Measurements from ENCODE around the gene SEMA3E.
"Not testable (repeated sequence)": the region's sequence is repeated elsewhere in the genome, so short reads cannot be mapped to it uniquely, and the experiment has no call there.

Gene SEMA3E

GRCh38 chr7:83465643-83466042, 183.3 kb downstream of the SEMA3E start:
- no peaks in the 10 kb centered on the region for H3K36me3 Mint-ChIP-seq
- H3K4me3 Mint-ChIP-seq = no peak overlapping the region
- no peaks in the 10 kb centered on the region for H3K9me3 Mint-ChIP-seq
- no peak overlapping the region for H3K27ac Mint-ChIP-seq
- H3K4me1 Mint-ChIP-seq = no peaks in the 10 kb centered on the region
- H3K27me3 Mint-ChIP-seq = no peaks in the 10 kb centered on the region

DNA sequence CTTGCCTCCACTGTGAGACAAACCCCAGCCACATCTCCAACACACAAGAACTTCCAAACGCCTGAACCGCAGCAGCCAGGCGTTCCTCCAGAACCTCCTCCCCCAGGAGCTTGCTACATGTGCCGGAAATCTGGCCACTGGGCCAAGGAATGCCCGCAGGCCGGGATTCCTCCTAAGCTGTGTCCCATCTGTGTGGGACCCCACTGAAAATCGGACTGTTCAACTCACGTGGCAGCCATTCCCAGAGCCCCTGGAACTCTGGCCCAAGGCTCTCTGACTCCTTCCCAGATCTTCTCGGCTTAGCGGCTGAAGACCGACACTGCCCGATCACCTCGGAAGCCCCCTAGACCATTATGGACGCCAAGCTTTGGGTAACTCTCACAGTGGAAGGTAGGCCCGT, 187.1 kb downstream of the SEMA3E start:
- not testable (repeated sequence) for H3K4me1 Mint-ChIP-seq, H3K4me3 Mint-ChIP-seq, H3K9me3 Mint-ChIP-seq, H3K36me3 Mint-ChIP-seq, H3K27ac Mint-ChIP-seq, H3K27me3 Mint-ChIP-seq

GRCh38 chr7:83459930-83460653, 188.8 kb downstream of the SEMA3E start:
- not testable (repeated sequence) for H3K4me3 Mint-ChIP-seq, H3K27me3 Mint-ChIP-seq

DNA sequence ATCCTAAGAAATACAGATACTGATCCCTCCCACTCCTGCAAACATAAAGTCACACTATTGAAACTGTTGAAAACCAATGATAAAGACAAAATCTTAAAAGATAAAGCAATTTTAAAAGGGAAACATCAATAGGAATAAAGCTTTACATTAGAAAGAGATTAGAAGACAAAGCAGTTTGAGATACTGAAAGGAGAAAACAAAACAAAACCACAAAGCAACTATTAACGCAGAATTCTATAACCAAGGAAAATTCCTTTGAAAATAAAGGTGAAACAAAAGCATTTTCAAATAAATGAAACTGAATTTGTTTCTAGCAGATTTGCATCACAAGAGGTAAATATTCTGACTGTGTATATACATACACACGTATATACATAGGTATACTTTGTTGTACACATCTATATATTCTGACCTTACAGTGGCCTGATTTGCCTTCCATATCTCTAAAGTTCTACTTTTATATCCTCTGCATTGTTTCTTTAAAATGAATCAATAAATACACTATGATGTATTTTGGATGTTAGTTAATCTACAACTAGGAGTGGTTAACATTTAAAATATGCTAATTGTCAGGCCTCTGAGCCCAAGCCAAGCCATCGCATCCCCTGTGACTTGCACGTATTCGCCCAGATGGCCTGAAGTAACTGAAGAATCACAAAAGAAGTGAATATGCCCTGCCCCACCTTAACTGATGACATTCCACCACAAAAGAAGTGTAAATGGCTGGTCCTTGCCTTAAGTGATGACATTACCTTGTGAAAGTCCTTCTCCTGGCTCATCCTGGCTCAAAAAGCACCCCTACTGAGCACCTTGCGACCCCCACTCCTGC, 189.6 kb downstream of the SEMA3E start:
- not testable (repeated sequence) for H3K4me1 Mint-ChIP-seq, H3K4me3 Mint-ChIP-seq, H3K27me3 Mint-ChIP-seq, H3K27ac Mint-ChIP-seq, H3K36me3 Mint-ChIP-seq, H3K9me3 Mint-ChIP-seq

More at GRCh38 chr7:83459930-83460653, 188.8 kb downstream of the SEMA3E start:
- not testable (repeated sequence) for H3K27ac Mint-ChIP-seq, H3K9me3 Mint-ChIP-seq, H3K4me1 Mint-ChIP-seq, H3K36me3 Mint-ChIP-seq

DNA sequence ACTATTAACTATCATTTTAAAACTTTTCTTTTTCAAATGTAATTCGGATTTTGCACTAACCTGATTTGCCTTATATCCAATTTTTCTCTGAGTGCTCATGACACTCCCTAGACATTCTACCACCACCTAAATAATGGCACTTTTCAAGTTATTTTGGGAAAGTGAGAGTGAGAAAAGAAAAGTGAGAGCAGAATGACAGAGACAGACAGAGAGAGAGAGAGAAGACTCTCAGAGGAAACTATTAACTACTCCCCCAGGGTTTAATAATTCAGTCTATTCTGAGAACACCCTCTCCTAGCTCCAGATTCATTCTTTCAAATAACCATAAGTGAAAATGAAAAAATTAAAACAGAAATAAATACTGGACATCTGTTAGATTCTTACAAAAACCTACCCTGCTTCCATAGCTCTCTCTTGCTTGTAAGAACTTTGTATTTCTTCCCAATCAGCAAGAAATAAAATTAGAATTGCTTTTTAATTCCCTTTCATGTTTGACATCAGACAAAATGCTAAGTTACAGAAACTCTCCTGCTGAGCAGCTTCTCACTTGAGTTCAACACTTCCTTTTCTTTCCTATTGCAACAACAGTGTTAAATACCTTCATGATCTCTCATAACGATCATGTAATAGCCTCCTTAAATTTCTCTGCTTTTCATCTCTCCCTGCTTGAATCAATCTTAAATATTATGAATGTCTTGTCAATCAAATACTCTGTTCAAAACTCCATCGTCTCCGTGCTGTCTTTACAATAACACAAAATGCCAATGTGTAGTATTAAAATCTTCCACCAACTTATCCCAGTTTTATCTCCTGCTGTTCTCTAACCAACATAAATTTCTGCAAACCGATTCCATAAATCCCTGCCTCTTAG, 191.7 kb downstream of the SEMA3E start:
- Mint-ChIP-seq H3K4me3 (no peak overlapping the region), H3K36me3 (no peaks in the 10 kb centered on the region), H3K9me3 (no peaks in the 10 kb centered on the region), H3K4me1 (no peaks in the 10 kb centered on the region), H3K27ac (no peak overlapping the region), H3K27me3 (no peaks in the 10 kb centered on the region)

DNA sequence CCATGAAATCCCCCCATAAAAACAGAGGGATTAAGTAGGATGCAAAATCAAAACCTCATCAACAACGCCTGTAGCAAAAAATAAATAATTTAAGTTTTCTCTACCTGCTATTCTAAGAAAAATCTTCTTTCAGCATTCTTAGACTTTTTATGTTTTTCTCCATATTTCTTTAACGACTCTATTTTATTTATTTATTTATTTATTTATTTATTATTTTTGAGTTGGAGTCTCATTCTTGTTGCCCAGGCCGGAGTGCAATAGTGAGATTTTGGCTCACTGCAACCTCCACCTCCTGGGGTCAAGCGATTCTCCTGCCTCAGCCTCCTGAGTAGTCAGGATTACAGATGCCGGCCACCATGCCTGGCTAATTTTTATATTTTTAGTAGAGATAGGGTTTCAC, 192.5 kb downstream of the SEMA3E start:
- no peaks in the 10 kb centered on the region for H3K27me3 Mint-ChIP-seq
- H3K9me3 Mint-ChIP-seq = no peaks in the 10 kb centered on the region
- no peak overlapping the region for H3K4me3 Mint-ChIP-seq
- no peaks in the 10 kb centered on the region for H3K36me3 Mint-ChIP-seq
- H3K4me1 Mint-ChIP-seq = no peaks in the 10 kb centered on the region
- no peak overlapping the region for H3K27ac Mint-ChIP-seq

GRCh38 chr7:83455612-83456011, 193.3 kb downstream of the SEMA3E start:
- Mint-ChIP-seq H3K36me3 (no peaks in the 10 kb centered on the region), H3K27me3 (no peaks in the 10 kb centered on the region), H3K9me3 (no peaks in the 10 kb centered on the region), H3K27ac (no peak overlapping the region), H3K4me1 (no peaks in the 10 kb centered on the region), H3K4me3 (no peak overlapping the region)

GRCh38 chr7:83452256-83452655, 196.7 kb downstream of the SEMA3E start:
- Mint-ChIP-seq H3K9me3 (no peaks in the 10 kb centered on the region), H3K27me3 (no peaks in the 10 kb centered on the region), H3K27ac (no peak overlapping the region), H3K4me3 (no peak overlapping the region), H3K36me3 (no peaks in the 10 kb centered on the region), H3K4me1 (no peaks in the 10 kb centered on the region)

DNA sequence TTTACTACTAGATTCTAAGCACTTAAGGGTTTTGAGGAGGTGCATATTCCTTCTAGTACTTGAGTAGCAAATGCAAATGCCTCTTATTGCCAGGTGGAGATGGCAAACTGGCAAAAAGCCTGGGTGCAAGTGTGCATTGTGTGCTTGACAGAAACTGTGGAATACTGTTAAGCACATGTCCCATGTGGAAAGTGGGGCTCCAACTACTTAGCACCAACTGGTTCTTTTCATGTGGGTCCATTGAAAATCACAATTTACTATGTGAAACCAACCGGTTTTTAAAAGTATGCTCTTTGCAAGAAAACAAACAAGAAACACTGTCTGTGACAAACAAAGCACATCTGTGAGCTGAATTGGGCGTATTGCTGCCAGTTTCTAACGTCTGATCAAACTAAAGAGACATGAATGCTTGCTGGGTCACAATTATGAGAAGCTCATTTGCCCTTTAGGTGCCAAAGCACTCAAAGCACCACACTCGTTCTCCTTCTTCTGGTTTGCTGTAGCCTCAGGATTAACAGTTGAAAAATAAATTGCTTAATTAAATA, 197.4 kb downstream of the SEMA3E start:
- H3K36me3 Mint-ChIP-seq = no peaks in the 10 kb centered on the region
- H3K9me3 Mint-ChIP-seq = no peaks in the 10 kb centered on the region
- no peak overlapping the region for H3K4me3 Mint-ChIP-seq
- no peaks in the 10 kb centered on the region for H3K4me1 Mint-ChIP-seq
- no peaks in the 10 kb centered on the region for H3K27me3 Mint-ChIP-seq
- no peak overlapping the region for H3K27ac Mint-ChIP-seq

DNA sequence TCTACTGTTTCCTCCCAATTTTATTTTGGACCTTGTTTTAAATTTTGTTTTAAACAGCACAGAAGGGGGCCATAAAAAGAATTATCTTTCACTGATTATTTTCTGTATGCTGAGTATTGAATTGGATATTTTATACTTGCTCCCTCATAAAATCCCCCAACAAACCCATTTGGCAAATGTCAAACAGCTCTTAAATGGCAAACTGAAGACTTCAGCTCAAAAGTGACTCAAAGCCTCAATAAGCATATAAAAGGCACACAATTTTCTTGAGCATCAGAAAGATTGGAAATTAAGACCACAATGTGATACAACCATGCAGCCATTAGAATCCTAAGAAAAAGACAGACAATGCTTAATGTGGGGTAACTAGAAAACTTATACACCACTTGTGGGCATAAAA, 199.2 kb downstream of the SEMA3E start:
- Mint-ChIP-seq H3K4me3 (no peak overlapping the region), H3K27ac (no peak overlapping the region), H3K9me3 (no peaks in the 10 kb centered on the region), H3K36me3 (no peaks in the 10 kb centered on the region), H3K27me3 (no peaks in the 10 kb centered on the region), H3K4me1 (no peaks in the 10 kb centered on the region)

- Mint-ChIP-seq H3K4me3 (no peak overlapping the region), H3K27me3 (no peaks in the 10 kb centered on the region), H3K27ac (no peak overlapping the region), H3K36me3 (no peaks in the 10 kb centered on the region), H3K4me1 (no peaks in the 10 kb centered on the region), H3K9me3 (no peaks in the 10 kb centered on the region)
These were observed 201.3 kb downstream of the SEMA3E start for GRCh38 chr7:83447681-83448080.

- H3K36me3 Mint-ChIP-seq = no peaks in the 10 kb centered on the region
- no peak overlapping the region for H3K27ac Mint-ChIP-seq
- no peak overlapping the region for H3K4me3 Mint-ChIP-seq
- no peaks in the 10 kb centered on the region for H3K9me3 Mint-ChIP-seq
- no peaks in the 10 kb centered on the region for H3K27me3 Mint-ChIP-seq
- H3K4me1 Mint-ChIP-seq = no peaks in the 10 kb centered on the region
These were observed 202.8 kb downstream of the SEMA3E start for GRCh38 chr7:83446102-83446669.

GRCh38 chr7:83442911-83443310, 206.0 kb downstream of the SEMA3E start:
- Mint-ChIP-seq H3K9me3 (no peaks in the 10 kb centered on the region), H3K4me1 (no peaks in the 10 kb centered on the region), H3K4me3 (no peak overlapping the region), H3K27ac (no peak overlapping the region), H3K27me3 (no peaks in the 10 kb centered on the region), H3K36me3 (no peaks in the 10 kb centered on the region)

DNA sequence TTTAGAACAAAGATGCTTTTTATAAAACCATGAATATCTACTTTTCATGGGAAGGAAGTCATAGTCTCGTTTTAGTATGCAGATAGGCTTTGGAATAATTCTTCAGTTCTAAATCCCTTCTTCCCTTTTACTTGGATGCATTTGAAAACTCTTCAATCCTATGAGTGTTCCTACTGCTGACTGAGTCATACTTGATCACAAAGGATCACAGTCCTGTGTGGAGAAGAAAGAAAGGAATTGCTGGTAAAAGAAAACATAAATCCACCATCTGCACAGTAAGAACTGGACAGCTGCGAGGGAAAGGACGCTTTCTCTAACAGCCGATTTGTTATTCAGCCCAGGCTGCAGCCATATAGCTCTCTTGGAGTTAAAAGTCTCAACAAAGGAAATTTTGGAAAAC, 209.9 kb downstream of the SEMA3E start:
- Mint-ChIP-seq H3K36me3 (no peaks in the 10 kb centered on the region), H3K27me3 (no peaks in the 10 kb centered on the region), H3K27ac (no peak overlapping the region), H3K9me3 (peaks cover 5% of the 10 kb centered on the region), H3K4me1 (no peaks in the 10 kb centered on the region), H3K4me3 (no peak overlapping the region)

DNA sequence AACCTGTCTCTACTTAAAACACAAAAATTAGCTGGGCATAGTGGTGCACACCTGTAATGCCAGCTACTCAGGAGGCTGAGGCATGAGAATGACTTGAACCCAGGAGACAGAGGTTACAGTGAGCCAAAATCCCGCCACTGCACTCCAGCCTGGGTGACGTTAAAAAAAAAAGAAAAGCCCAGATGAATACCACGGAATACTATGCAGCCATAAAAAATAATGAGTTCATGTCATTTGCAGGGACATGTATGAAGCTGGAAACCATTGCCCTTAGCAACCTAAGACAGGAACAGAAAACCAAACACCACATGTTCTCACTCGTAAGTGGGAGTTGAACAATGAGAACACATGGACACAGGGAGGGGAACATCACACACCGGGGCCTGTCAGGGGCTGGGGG, 218.7 kb downstream of the SEMA3E start:
- H3K4me1 Mint-ChIP-seq, H3K27ac Mint-ChIP-seq, H3K9me3 Mint-ChIP-seq, H3K36me3 Mint-ChIP-seq, H3K4me3 Mint-ChIP-seq, H3K27me3 Mint-ChIP-seq: not testable (repeated sequence)

Measured in activated naive CD4-positive, alpha-beta T cell treated with anti-CD3 and anti-CD28 coated beads, Interleukin-2, amount 50 U/mL, for 24 hours (primary cell).